Measurements from ENCODE around the gene TNFRSF11A. TPM values are rescaled to one million over a fixed set of nuclear protein-coding genes. Genes with fewer than 3 reads are reported as not detected.

Gene TNFRSF11A
- total RNA-seq, 2 donors from 2014 or later, result 13.7 to 35.6 TPM

DNA sequence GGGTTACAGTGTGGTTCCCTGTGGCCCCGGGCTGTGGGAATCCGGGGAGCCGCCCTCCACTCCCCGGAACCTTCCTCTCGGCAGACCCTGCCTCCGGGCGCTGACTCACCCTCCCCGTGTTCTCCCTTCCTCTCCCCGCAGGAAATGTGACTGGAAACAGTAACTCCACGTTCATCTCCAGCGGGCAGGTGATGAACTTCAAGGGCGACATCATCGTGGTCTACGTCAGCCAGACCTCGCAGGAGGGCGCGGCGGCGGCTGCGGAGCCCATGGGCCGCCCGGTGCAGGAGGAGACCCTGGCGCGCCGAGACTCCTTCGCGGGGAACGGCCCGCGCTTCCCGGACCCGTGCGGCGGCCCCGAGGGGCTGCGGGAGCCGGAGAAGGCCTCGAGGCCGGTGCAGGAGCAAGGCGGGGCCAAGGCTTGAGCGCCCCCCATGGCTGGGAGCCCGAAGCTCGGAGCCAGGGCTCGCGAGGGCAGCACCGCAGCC is 59.5 kb downstream of the TNFRSF11A start:
- no peak overlapping the region for H3K27ac ChIP-seq (ENCODE audit: low read depth, low read length)
- no peak overlapping the region for H3K4me3 ChIP-seq (ENCODE audit: low read length)
- Mint-ChIP-seq H3K27me3 (ENCODE audit: insufficient read depth) (peaks cover 20% of the 10 kb centered on the region), H3K9me3 (no peaks in the 10 kb centered on the region), H3K4me3 (peak overlapping the region; percentile 44), H3K27ac (no peak overlapping the region), H3K36me3 (ENCODE audit: low read depth) (peaks cover 21% of the 10 kb centered on the region), H3K4me1 (no peaks in the 10 kb centered on the region)
- peak; percentile 81 for DNase-seq
- H3K36me3 ChIP-seq (ENCODE audit: control insufficient read depth, insufficient read depth, low read length), result peaks cover 9% of the 10 kb centered on the region
- WGBS, 2 experiments (ENCODE audit: insufficient coverage in 1 of 2, insufficient read length in 1 of 2), result 89 to 93% methylated on average over 31 to 46 of the region's 46 CpGs
- no peaks in the 10 kb centered on the region for H3K9me3 ChIP-seq (ENCODE audit: control insufficient read depth, low read length)
- no peaks in the 10 kb centered on the region for H3K4me1 ChIP-seq (ENCODE audit: control insufficient read depth, insufficient read depth, low read length)
- no peak overlapping the region for H3K9ac ChIP-seq (ENCODE audit: extremely low read depth, low read length, poor library complexity, severe bottlenecking)
- TF ChIP-seq, protein P1, sequence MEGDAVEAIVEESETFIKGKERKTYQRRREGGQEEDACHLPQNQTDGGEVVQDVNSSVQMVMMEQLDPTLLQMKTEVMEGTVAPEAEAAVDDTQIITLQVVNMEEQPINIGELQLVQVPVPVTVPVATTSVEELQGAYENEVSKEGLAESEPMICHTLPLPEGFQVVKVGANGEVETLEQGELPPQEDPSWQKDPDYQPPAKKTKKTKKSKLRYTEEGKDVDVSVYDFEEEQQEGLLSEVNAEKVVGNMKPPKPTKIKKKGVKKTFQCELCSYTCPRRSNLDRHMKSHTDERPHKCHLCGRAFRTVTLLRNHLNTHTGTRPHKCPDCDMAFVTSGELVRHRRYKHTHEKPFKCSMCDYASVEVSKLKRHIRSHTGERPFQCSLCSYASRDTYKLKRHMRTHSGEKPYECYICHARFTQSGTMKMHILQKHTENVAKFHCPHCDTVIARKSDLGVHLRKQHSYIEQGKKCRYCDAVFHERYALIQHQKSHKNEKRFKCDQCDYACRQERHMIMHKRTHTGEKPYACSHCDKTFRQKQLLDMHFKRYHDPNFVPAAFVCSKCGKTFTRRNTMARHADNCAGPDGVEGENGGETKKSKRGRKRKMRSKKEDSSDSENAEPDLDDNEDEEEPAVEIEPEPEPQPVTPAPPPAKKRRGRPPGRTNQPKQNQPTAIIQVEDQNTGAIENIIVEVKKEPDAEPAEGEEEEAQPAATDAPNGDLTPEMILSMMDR (conservative IDR thresholded peaks at IDR 0.05), result peak; percentile 50
- H3K27me3 ChIP-seq (ENCODE audit: control insufficient read depth, insufficient read depth, low read length, poor library complexity, severe bottlenecking), result no peaks in the 10 kb centered on the region

DNA sequence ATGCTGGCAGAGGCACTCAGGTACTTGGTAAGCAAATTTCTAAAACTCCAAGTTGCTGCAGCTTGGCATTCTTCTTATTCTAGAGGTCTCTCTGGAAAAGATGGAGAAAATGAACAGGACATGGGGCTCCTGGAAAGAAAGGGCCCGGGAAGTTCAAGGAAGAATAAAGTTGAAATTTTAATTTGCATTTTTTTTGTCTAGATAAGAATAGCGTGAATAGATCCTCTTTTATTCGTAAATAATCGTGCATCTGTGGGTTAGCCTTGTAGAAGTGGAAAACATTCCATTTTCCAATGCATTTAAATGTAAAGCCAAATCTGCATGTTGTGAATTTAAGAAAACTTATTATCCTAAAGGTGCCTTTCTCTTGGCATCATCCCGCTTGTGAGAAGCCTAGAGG is 61.0 kb downstream of the TNFRSF11A start:
- H3K4me1 ChIP-seq (ENCODE audit: control insufficient read depth, insufficient read depth, low read length), result no peaks in the 10 kb centered on the region
- DNase-seq, result no peak
- peaks cover 26% of the 10 kb centered on the region for H3K36me3 Mint-ChIP-seq (ENCODE audit: low read depth)
- peaks cover 21% of the 10 kb centered on the region for H3K27me3 Mint-ChIP-seq (ENCODE audit: insufficient read depth)
- H3K4me3 ChIP-seq (ENCODE audit: low read length), result no peak overlapping the region
- H3K27ac ChIP-seq (ENCODE audit: low read depth, low read length), result no peak overlapping the region
- peaks cover 14% of the 10 kb centered on the region for H3K9me3 Mint-ChIP-seq
- TF ChIP-seq, protein P1 (conservative IDR thresholded peaks at IDR 0.05), result no peak
- H3K27ac Mint-ChIP-seq, result no peak overlapping the region
- no peak overlapping the region for H3K4me3 Mint-ChIP-seq
- H3K9ac ChIP-seq (ENCODE audit: extremely low read depth, low read length, poor library complexity, severe bottlenecking), result no peak overlapping the region
- H3K9me3 ChIP-seq (ENCODE audit: control insufficient read depth, low read length), result peaks cover 8% of the 10 kb centered on the region
- no peaks in the 10 kb centered on the region for H3K27me3 ChIP-seq (ENCODE audit: control insufficient read depth, insufficient read depth, low read length, poor library complexity, severe bottlenecking)
- H3K36me3 ChIP-seq (ENCODE audit: control insufficient read depth, insufficient read depth, low read length), result peaks cover 5% of the 10 kb centered on the region
- no peaks in the 10 kb centered on the region for H3K4me1 Mint-ChIP-seq
- 87 to 91% methylated on average over 5 of the region's 5 CpGs for WGBS, 2 experiments (ENCODE audit: insufficient coverage in 1 of 2, insufficient read length in 1 of 2)

DNA sequence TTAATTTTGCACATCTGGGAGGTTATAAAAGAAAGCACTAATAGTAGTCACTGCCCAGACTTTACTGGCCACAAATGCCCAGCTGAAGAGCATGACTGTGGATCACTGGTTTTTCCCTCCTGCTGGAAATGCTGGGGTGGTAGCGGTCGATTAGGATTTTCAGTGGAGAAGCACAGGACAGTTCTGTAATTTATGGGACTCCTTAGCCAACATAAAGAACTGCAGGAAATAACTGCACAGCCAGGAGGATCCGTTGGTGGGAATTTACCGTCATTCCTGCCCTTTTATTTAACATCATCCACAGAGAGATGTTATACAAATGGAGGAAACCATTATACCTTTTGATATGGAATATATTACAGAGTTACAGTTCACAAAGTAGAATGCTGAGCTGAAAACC is 61.5 kb downstream of the TNFRSF11A start:
- peaks cover 21% of the 10 kb centered on the region for H3K27me3 Mint-ChIP-seq (ENCODE audit: insufficient read depth)

More for the DNA sequence above, 61.5 kb downstream of the TNFRSF11A start:
- H3K36me3 ChIP-seq (ENCODE audit: control insufficient read depth, insufficient read depth, low read length), result peaks cover 5% of the 10 kb centered on the region
- Mint-ChIP-seq H3K36me3 (ENCODE audit: low read depth) (peaks cover 26% of the 10 kb centered on the region), H3K4me3 (no peak overlapping the region), H3K27ac (no peak overlapping the region), H3K9me3 (peaks cover 19% of the 10 kb centered on the region), H3K4me1 (no peaks in the 10 kb centered on the region)
- no peaks in the 10 kb centered on the region for H3K27me3 ChIP-seq (ENCODE audit: control insufficient read depth, insufficient read depth, low read length, poor library complexity, severe bottlenecking)
- H3K4me3 ChIP-seq (ENCODE audit: low read length), result no peak overlapping the region
- DNase-seq, result no peak
- TF ChIP-seq, protein P1 (conservative IDR thresholded peaks at IDR 0.05), result no peak
- no peak overlapping the region for H3K9ac ChIP-seq (ENCODE audit: extremely low read depth, low read length, poor library complexity, severe bottlenecking)
- no peaks in the 10 kb centered on the region for H3K4me1 ChIP-seq (ENCODE audit: control insufficient read depth, insufficient read depth, low read length)
- H3K9me3 ChIP-seq (ENCODE audit: control insufficient read depth, low read length), result peaks cover 13% of the 10 kb centered on the region
- 96% methylated on average over 2 of the region's 4 CpGs; no CpG with 5 or more reads in 1 of the 2 experiments for WGBS, 2 experiments (ENCODE audit: insufficient coverage in 1 of 2, insufficient read length in 1 of 2)
- H3K27ac ChIP-seq (ENCODE audit: low read depth, low read length), result no peak overlapping the region

Data from endodermal cell (in vitro differentiated cells).